ENCODE data around the gene GALNT10. TPM values are rescaled to one million over a fixed set of nuclear protein-coding genes. Genes with fewer than 3 reads are reported as not detected.

GALNT10 gene
- total RNA-seq, 1 donor from 2014 or later, result 178 TPM

DNA sequence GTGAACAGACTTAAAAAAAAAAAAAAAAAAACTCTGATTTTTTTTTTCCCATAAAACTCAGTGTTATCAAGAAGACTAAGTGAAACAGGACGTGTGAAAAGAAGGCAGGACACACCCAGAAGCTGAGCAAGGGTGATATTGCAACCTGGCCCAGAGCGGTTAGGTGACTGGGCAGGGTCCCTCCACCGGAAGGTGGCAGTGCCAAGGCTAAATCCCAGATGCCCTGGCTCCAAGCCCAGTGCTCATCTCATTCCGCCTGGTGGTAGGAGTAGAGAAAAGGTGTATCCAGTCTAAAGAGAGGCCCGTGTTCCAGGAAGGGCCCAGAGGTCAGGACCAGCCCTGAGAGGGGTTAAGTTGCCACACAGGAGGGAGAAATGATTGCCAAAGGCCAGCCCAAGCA lies 203.8 kb downstream of the GALNT10 start:
- Mint-ChIP-seq H3K4me1 (ENCODE audit: unreplicated experiment) (peaks cover 30% of the 10 kb centered on the region), H3K9me3 (ENCODE audit: unreplicated experiment) (no peaks in the 10 kb centered on the region), H3K27me3 (ENCODE audit: unreplicated experiment) (no peaks in the 10 kb centered on the region), H3K27ac (ENCODE audit: unreplicated experiment) (no peak overlapping the region), H3K36me3 (ENCODE audit: unreplicated experiment) (peaks cover 29% of the 10 kb centered on the region), H3K4me3 (ENCODE audit: unreplicated experiment) (no peak overlapping the region)
- TF ChIP-seq, protein P1, sequence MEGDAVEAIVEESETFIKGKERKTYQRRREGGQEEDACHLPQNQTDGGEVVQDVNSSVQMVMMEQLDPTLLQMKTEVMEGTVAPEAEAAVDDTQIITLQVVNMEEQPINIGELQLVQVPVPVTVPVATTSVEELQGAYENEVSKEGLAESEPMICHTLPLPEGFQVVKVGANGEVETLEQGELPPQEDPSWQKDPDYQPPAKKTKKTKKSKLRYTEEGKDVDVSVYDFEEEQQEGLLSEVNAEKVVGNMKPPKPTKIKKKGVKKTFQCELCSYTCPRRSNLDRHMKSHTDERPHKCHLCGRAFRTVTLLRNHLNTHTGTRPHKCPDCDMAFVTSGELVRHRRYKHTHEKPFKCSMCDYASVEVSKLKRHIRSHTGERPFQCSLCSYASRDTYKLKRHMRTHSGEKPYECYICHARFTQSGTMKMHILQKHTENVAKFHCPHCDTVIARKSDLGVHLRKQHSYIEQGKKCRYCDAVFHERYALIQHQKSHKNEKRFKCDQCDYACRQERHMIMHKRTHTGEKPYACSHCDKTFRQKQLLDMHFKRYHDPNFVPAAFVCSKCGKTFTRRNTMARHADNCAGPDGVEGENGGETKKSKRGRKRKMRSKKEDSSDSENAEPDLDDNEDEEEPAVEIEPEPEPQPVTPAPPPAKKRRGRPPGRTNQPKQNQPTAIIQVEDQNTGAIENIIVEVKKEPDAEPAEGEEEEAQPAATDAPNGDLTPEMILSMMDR (IDR thresholded peaks at IDR 0.05), result no peak
- no peak for DNase-seq (ENCODE audit: extremely low spot score, unreplicated experiment)

DNA sequence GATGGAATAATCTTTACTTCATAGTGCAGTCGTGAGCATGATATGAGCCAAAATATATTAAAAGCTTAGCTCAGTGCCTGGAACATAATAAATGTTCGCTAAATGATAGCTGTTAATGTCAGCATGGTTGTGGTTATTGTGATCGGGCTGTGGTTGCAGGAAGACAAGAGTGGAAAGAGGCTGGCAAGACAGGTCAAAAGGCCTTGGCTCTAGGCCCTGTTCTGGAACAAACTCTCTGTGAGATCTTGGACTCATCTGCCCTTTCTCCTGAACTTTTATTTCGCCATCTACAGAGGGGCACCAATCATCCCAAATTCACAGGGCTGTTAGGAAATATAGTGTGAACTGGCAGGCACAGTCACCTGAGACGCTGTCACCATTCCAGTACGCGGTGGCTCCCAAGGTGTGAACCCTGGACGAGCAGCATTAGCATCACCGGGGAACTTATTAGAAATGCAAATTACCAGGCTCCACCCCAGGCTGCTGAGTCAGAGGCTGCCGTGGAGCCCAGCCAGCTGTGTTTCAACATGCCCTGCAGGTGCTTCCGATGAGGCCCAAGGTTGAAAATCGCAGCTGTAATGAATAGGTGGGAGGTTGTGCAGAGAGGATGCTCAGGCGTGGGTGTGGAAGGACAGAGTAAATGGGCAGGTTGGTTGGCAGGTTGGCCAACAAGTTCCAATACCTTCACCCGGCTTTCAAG lies 205.0 kb downstream of the GALNT10 start:
- no peak overlapping the region for H3K27ac Mint-ChIP-seq (ENCODE audit: unreplicated experiment)
- no peaks in the 10 kb centered on the region for H3K9me3 Mint-ChIP-seq (ENCODE audit: unreplicated experiment)
- peaks cover 21% of the 10 kb centered on the region for H3K4me1 Mint-ChIP-seq (ENCODE audit: unreplicated experiment)
- peaks cover 27% of the 10 kb centered on the region for H3K36me3 Mint-ChIP-seq (ENCODE audit: unreplicated experiment)
- H3K4me3 Mint-ChIP-seq (ENCODE audit: unreplicated experiment), result no peak overlapping the region
- H3K27me3 Mint-ChIP-seq (ENCODE audit: unreplicated experiment), result no peaks in the 10 kb centered on the region
- TF ChIP-seq, protein P1 (IDR thresholded peaks at IDR 0.05), result no peak
- DNase-seq (ENCODE audit: extremely low spot score, unreplicated experiment), result no peak

DNA sequence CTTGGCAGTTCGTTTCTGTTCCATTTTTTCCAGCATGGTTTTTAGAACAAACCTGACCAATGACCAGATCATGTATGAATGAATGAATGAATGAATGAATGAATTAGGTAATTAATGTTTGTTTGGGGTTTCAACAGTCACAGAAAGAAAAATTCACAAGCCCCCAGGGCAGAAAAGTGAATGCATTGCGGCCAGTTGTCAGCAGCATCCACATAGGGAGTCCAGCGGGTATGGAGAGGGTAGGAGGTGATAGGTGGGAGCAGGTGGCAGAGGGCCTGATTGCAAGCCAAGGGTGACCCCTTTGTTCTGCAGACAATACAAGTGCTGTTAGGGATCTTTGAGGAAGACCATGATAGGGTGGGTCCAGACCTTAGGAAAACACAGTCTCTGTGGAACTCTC lies 205.6 kb downstream of the GALNT10 start:
- Mint-ChIP-seq H3K27me3 (ENCODE audit: unreplicated experiment) (no peaks in the 10 kb centered on the region), H3K4me1 (ENCODE audit: unreplicated experiment) (peaks cover 16% of the 10 kb centered on the region), H3K4me3 (ENCODE audit: unreplicated experiment) (no peak overlapping the region), H3K9me3 (ENCODE audit: unreplicated experiment) (no peaks in the 10 kb centered on the region), H3K36me3 (ENCODE audit: unreplicated experiment) (peaks cover 28% of the 10 kb centered on the region), H3K27ac (ENCODE audit: unreplicated experiment) (no peak overlapping the region)
- DNase-seq (ENCODE audit: extremely low spot score, unreplicated experiment), result no peak
- TF ChIP-seq, protein P1 (IDR thresholded peaks at IDR 0.05), result no peak

DNA sequence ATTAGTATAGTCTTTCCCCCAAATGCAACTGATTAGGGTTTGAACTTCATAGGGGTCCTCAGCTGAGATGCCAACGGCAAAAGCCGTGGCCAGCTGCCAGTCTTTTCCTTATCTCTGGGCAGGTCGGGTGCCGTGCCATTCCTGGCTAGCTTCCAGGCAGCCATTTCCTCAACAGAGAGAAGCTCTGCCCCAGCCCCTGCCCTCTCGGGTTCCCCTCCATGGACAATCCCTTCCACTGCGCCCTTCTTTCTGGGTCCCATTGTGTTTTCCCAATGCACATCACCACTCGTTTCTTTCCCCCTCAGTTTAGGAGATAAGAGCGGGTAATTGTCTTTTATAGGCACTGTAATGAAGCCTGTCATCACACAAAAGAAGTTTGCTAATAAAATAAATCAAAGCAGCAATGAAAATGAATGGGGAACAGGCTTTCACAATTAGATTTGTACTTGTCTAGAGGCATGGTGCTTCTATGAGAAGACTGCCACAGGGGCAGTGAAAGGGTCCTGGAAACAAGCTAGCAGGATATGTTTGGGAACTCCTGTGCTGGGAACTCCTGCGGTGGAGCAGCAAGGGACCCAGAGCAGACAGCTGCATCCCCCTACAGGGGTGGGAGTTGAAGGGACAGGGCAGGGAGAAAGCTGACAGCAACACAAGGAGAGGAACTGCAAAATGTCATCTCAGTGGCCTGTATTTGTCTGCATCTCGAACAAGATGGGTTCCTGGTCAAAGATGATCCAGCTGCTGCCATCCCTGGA lies 207.3 kb downstream of the GALNT10 start:
- DNase-seq (ENCODE audit: extremely low spot score, unreplicated experiment), result no peak
- Mint-ChIP-seq H3K36me3 (ENCODE audit: unreplicated experiment) (peaks cover 21% of the 10 kb centered on the region), H3K4me3 (ENCODE audit: unreplicated experiment) (no peak overlapping the region), H3K27me3 (ENCODE audit: unreplicated experiment) (no peaks in the 10 kb centered on the region), H3K4me1 (ENCODE audit: unreplicated experiment) (peaks cover 6% of the 10 kb centered on the region), H3K27ac (ENCODE audit: unreplicated experiment) (no peak overlapping the region), H3K9me3 (ENCODE audit: unreplicated experiment) (no peaks in the 10 kb centered on the region)
- TF ChIP-seq, protein P1 (IDR thresholded peaks at IDR 0.05), result no peak

DNA sequence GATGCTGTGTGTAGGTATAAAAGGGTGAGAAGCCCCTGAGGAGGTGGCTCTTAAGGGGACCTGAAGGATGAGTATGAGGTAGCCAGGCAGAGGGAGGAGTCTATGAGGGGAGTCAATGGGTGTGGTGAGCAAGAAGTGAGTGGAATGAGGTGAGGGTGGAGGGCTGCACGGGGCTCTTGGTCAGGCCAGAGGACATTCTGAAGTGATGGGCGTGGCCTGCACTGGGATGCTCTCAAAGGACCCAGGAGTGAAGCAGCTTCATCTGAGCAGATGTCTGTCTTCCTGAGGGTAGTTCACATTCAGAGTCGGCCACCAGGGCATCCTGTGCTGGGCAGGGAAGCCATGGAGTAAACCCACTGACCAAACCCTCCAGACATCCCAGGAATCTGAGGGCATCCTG lies 210.1 kb downstream of the GALNT10 start:
- H3K27me3 Mint-ChIP-seq (ENCODE audit: unreplicated experiment), result no peaks in the 10 kb centered on the region
- no peak overlapping the region for H3K27ac Mint-ChIP-seq (ENCODE audit: unreplicated experiment)
- TF ChIP-seq, protein P1 (IDR thresholded peaks at IDR 0.05), result no peak
- peaks cover 20% of the 10 kb centered on the region for H3K4me1 Mint-ChIP-seq (ENCODE audit: unreplicated experiment)
- DNase-seq (ENCODE audit: extremely low spot score, unreplicated experiment), result no peak
- peaks cover 8% of the 10 kb centered on the region for H3K36me3 Mint-ChIP-seq (ENCODE audit: unreplicated experiment)
- H3K4me3 Mint-ChIP-seq (ENCODE audit: unreplicated experiment), result no peak overlapping the region
- no peaks in the 10 kb centered on the region for H3K9me3 Mint-ChIP-seq (ENCODE audit: unreplicated experiment)
